H1 (cell line): ENCODE results near the gene NAA60. TPM values are rescaled to one million over a fixed set of nuclear protein-coding genes. Genes with fewer than 3 reads are reported as not detected.

Experiments used
- CTCF ChIA-PET: fragments of 300-600 bp; sonication (Branson Sonifier 250); formaldehyde crosslinking; loops from one replicate; lab custom pipeline; 2021; ENCODE audit not compliant: partially characterized antibody; lab: Charles Lee
- POLR2A ChIA-PET: fragments of 300-600 bp; sonication (Branson Sonifier 250); formaldehyde crosslinking; loops from one replicate; lab custom pipeline; 2021; ENCODE audit warnings: inconsistent platforms; ENCODE audit not compliant: partially characterized antibody; lab: Charles Lee
- DNase-seq, 2 experiments: peaks; one replicate each; pipeline versions ENCODE4 v3.0.0 to v3.0.0-alpha.2; 2010 to 2022; ENCODE audit warnings: low spot score in 2 of 2, low read depth in 1 of 2, mixed read lengths in 1 of 2
- FAIRE-seq: peaks from 2 replicates; lab custom pipeline; 2011; peaks lifted over from hg19 to GRCh38; lab: Jason Lieb, UNC
- H2AFZ ChIP-seq: 2 replicates; pipeline ENCODE4 v1.8.1; 2012; ENCODE audit warnings: low read length, inconsistent platforms
- H2AK5ac ChIP-seq: 2 replicates; pipeline ENCODE4 v1.6.1; 2013; ENCODE audit warnings: low read depth, low read length
- H2BK120ac ChIP-seq: replicated peaks from 2 replicates; pipeline ENCODE3; 2013; ENCODE audit warnings: low read depth, low read length, inconsistent platforms
- H2BK12ac ChIP-seq: 2 replicates; pipeline ENCODE4 v1.6.1; 2013; ENCODE audit warnings: low read depth, low read length
- H2BK15ac ChIP-seq: 2 replicates; pipeline ENCODE4 v1.6.1; 2013; ENCODE audit warnings: low read length
- H2BK20ac ChIP-seq: 2 replicates; pipeline ENCODE4 v1.6.1; 2013; ENCODE audit warnings: low read length
- H2BK5ac ChIP-seq: 2 replicates; pipeline ENCODE4 v1.6.1; 2013; ENCODE audit warnings: low read depth, low read length
- H3K14ac ChIP-seq: 2 replicates; pipeline ENCODE4 v1.6.1; 2013; ENCODE audit warnings: inconsistent platforms; ENCODE audit not compliant: insufficient read length
- H3K18ac ChIP-seq: 2 replicates; pipeline ENCODE4 v1.6.1; 2013; ENCODE audit warnings: low read length; ENCODE audit errors: extremely low read depth
- H3K23ac ChIP-seq: 2 replicates; pipeline ENCODE4 v1.6.1; 2013; ENCODE audit warnings: inconsistent platforms; ENCODE audit not compliant: insufficient read length
- H3K23me2 ChIP-seq: 2 replicates; pipeline ENCODE4 v1.6.1; 2013; ENCODE audit warnings: low read depth, low read length
- H3K27ac ChIP-seq: 2 replicates; pipeline ENCODE4 v1.6.1; 2011; ENCODE audit warnings: low read depth, low read length, inconsistent platforms
- H3K27me3 ChIP-seq, 4 experiments: replicated peaks in 1 of 4; 1 replicate in 1 of 4; 2 replicates in 3 of 4; pipeline versions ENCODE4 v1.6.1 to v1.8.1; 2011 to 2013; ENCODE audit warnings: low read length in 3 of 4, mild to moderate bottlenecking in 3 of 4, inconsistent platforms in 2 of 4, mixed read lengths in 2 of 4, moderate library complexity in 1 of 4; ENCODE audit not compliant: control insufficient read depth in 3 of 4, insufficient read depth in 3 of 4; ENCODE audit errors: extremely low read depth in 1 of 4
- H3K36me3 ChIP-seq, 4 experiments: 2 replicates each; pipeline versions ENCODE4 v1.6.1 to v1.8.1; 2011 to 2013; ENCODE audit warnings: mild to moderate bottlenecking in 4 of 4, low read length in 3 of 4, moderate library complexity in 2 of 4, control low read depth in 1 of 4, inconsistent platforms in 1 of 4; ENCODE audit not compliant: insufficient read depth in 4 of 4, control insufficient read depth in 2 of 4
- H3K4ac ChIP-seq: replicated peaks from 2 replicates; pipeline ENCODE3; 2013; ENCODE audit warnings: low read length, low read depth, mixed read lengths, inconsistent platforms; ENCODE audit not compliant: insufficient read length
- H3K4me1 ChIP-seq, 4 experiments: replicated peaks in 1 of 4; 1 replicate in 1 of 4; 2 replicates in 3 of 4; pipeline versions ENCODE4 v1.6.1 to v1.8.1; 2011 to 2013; ENCODE audit warnings: low read length in 3 of 4, inconsistent platforms in 2 of 4, mixed read lengths in 1 of 4; ENCODE audit not compliant: insufficient read depth in 4 of 4, control insufficient read depth in 3 of 4
- H3K4me2 ChIP-seq, 2 experiments: 2 replicates each; pipeline versions ENCODE4 v1.6.1 to v1.8.1; 2011 to 2013; ENCODE audit warnings: low read depth in 2 of 2, low read length in 2 of 2, control low read depth in 1 of 2, inconsistent platforms in 1 of 2, mild to moderate bottlenecking in 1 of 2; ENCODE audit not compliant: insufficient read depth in 1 of 2
- H3K4me3 ChIP-seq, 4 experiments: fragments of 200-600, 300-600 bp in 1 of 4; sonication (generic), shearing (Covaris generic), sonication (Bioruptor Twin) in 1 of 4; 2 replicates each; pipeline versions ENCODE4 v1.5.1 to v1.8.1; 2011 to 2016; ENCODE audit warnings: low read length in 4 of 4, low read depth in 3 of 4, control low read depth in 2 of 4, inconsistent platforms in 2 of 4, mild to moderate bottlenecking in 2 of 4, mixed read lengths in 1 of 4, moderate library complexity in 1 of 4; ENCODE audit not compliant: insufficient read depth in 2 of 4; ENCODE audit errors: extremely low read depth in 1 of 4
- H3K56ac ChIP-seq: replicated peaks from 2 replicates; pipeline ENCODE3; 2013; ENCODE audit warnings: low read depth, mild to moderate bottlenecking, mixed read lengths, low read length, inconsistent platforms; ENCODE audit not compliant: insufficient read length
- H3K79me1 ChIP-seq: 2 replicates; pipeline ENCODE4 v1.6.1; 2013; ENCODE audit warnings: low read depth, low read length, control low read depth
- H3K79me2 ChIP-seq, 2 experiments: 2 replicates each; pipeline versions ENCODE4 v1.6.1 to v1.8.1; 2012 to 2013; ENCODE audit warnings: low read length in 2 of 2, mild to moderate bottlenecking in 2 of 2, inconsistent platforms in 1 of 2; ENCODE audit not compliant: insufficient read depth in 2 of 2, control insufficient read depth in 1 of 2
- H3K9ac ChIP-seq, 4 experiments: replicated peaks in 1 of 4; 1 replicate in 1 of 4; 2 replicates in 3 of 4; pipeline versions ENCODE4 v1.6.1 to v1.8.1; 2011 to 2013; ENCODE audit warnings: low read depth in 3 of 4, low read length in 3 of 4, control low read depth in 2 of 4, mild to moderate bottlenecking in 2 of 4, moderate library complexity in 2 of 4, inconsistent platforms in 1 of 4; ENCODE audit errors: extremely low read depth in 1 of 4
- H3K9me3 ChIP-seq, 2 experiments: 2 replicates each; pipeline versions ENCODE4 v1.6.1 to v1.8.1; 2012 to 2013; ENCODE audit warnings: mild to moderate bottlenecking in 2 of 2, moderate library complexity in 2 of 2, control low read depth in 1 of 2, inconsistent platforms in 1 of 2, low read depth in 1 of 2, low read length in 1 of 2, mixed read lengths in 1 of 2; ENCODE audit not compliant: insufficient read depth in 2 of 2
- H4K20me1 ChIP-seq, 2 experiments: replicated peaks in 1 of 2; 2 replicates each; pipeline versions ENCODE3 to v1.8.1; 2011 to 2013; ENCODE audit warnings: inconsistent platforms in 2 of 2, low read length in 2 of 2, mild to moderate bottlenecking in 1 of 2; ENCODE audit not compliant: insufficient read depth in 2 of 2, control insufficient read depth in 1 of 2
- H4K5ac ChIP-seq: 2 replicates; pipeline ENCODE4 v1.6.1; 2013; ENCODE audit warnings: low read length, low read depth, mixed read lengths, inconsistent platforms; ENCODE audit not compliant: insufficient read length
- H4K8ac ChIP-seq: 2 replicates; pipeline ENCODE4 v1.8.0; 2013; ENCODE audit warnings: mild to moderate bottlenecking, moderate library complexity, low read length, inconsistent platforms; ENCODE audit not compliant: insufficient read depth; ENCODE audit errors: extremely low read depth
- H4K91ac ChIP-seq: replicated peaks from 2 replicates; pipeline ENCODE3; 2013; ENCODE audit warnings: low read length, mixed read lengths, inconsistent platforms; ENCODE audit not compliant: insufficient read length
- ATF2 ChIP-seq: IDR thresholded peaks from 2 replicates; pipeline ENCODE4 v1.6.1; 2012; ENCODE audit warnings: low read length, inconsistent platforms
- EZH2 ChIP-seq: fragments of 200-600 bp; sonication (generic); IDR thresholded peaks from 2 replicates; pipeline ENCODE4 v1.7.1; 2012; ENCODE audit warnings: low read depth, mild to moderate bottlenecking, moderate library complexity, low read length, inconsistent platforms; ENCODE audit not compliant: severe bottlenecking
- GTF2F1 ChIP-seq: IDR thresholded peaks from 2 replicates; pipeline ENCODE4 v1.6.1; 2012; ENCODE audit warnings: low read depth, low read length, improper control_type of control experiment, borderline replicate concordance
- KDM4A ChIP-seq: IDR thresholded peaks from one replicate; pipeline ENCODE4 v1.7.1; 2012; ENCODE audit warnings: low read depth, mild to moderate bottlenecking, moderate library complexity, low read length, inconsistent platforms; ENCODE audit not compliant: severe bottlenecking
- MAFK ChIP-seq: IDR thresholded peaks from 2 replicates; pipeline ENCODE4 v1.6.1; 2012; ENCODE audit warnings: low read depth, mild to moderate bottlenecking, improper control_type of control experiment, low read length
- POU5F1 ChIP-seq: IDR thresholded peaks from 2 replicates; pipeline ENCODE4 v1.6.1; 2011; ENCODE audit warnings: low read depth, mild to moderate bottlenecking, low read length, moderate library complexity
- RNF2 ChIP-seq: fragments of 200-900, 300-1000 bp; sonication (generic); IDR thresholded peaks from 2 replicates; pipeline ENCODE4 v1.7.1; 2016; ENCODE audit warnings: borderline replicate concordance, low read depth, mild to moderate bottlenecking, antibody characterized with exemption, low read length; ENCODE audit not compliant: poor library complexity, severe bottlenecking; ENCODE audit errors: missing control alignments
- SP2 ChIP-seq: IDR thresholded peaks from 2 replicates; pipeline ENCODE4 v1.6.1; 2012; ENCODE audit warnings: mild to moderate bottlenecking, low read length, inconsistent platforms
- SUZ12 ChIP-seq: fragments of 200-600 bp; sonication (generic); IDR thresholded peaks from 2 replicates; pipeline ENCODE4 v1.6.1; 2012; ENCODE audit warnings: mild to moderate bottlenecking, inconsistent platforms, low read length, moderate library complexity, mixed read lengths
- TEAD4 ChIP-seq: IDR thresholded peaks from 2 replicates; pipeline ENCODE4 v1.6.1; 2012; ENCODE audit warnings: low read depth, low read length, inconsistent platforms, mixed read lengths
- YY1 ChIP-seq: IDR thresholded peaks from 2 replicates; pipeline ENCODE4 v1.6.1; 2011; ENCODE audit warnings: low read depth, mild to moderate bottlenecking, low read length
- WGBS, 2 experiments: shearing (Covaris generic) in 1 of 2; methylation state at CpG; one replicate each; pipeline versions ENCODE4 v1.1.6 to v1.1.7; 2013 to 2015; ENCODE audit warnings: low lambda C conversion rate in 2 of 2, mixed read lengths in 2 of 2, inconsistent platforms in 1 of 2, low coverage in 1 of 2, missing lambda C conversion rate in 1 of 2; ENCODE audit not compliant: insufficient replicate concordance in 2 of 2, insufficient coverage in 1 of 2, insufficient read length in 1 of 2; ENCODE audit errors: extremely low coverage in 1 of 2, missing lambda C conversion rate in 1 of 2; 5-methylcytosine and 5-hydroxymethylcytosine counted together
- polyA plus RNA-seq, 7 experiments: library from polyadenylated mRNA; depleted of rRNA in 3 of 7; stranded (reverse) in 5 of 7; unstranded in 2 of 7; fragments of >200 nt in 5 of 7; fragments of 200-250 nt in 2 of 7; gene quantifications; 1 replicate in 5 of 7; 2 replicates in 1 of 7; 4 replicates in 1 of 7; pipeline versions ENCODE4 v1.2.1 to v1.2.3, GENCODE V29; 2011 to 2013; ENCODE audit warnings: missing spikeins in 2 of 7, mixed read lengths in 2 of 7
- total RNA-seq: library from RNA; stranded (reverse); fragmentation: NEBNext Ultra II Directional; extraction: Animal tissue kit (Norgen Biotek cat#: 25700); gene quantifications from 2 replicates; pipeline ENCODE4 v1.2.1, GENCODE V29; 2021

The NAA60 gene
- total and polyA plus RNA-seq, 2 of the 8 experiments (the other 6 are each of a cell fraction or from before 2014, with no cell fraction given), result 34.1 to 47.6 TPM

- H3K9me3 ChIP-seq, result no peaks in the 10 kb centered on the region
- H2BK12ac ChIP-seq, result no peak overlapping the region
- ChIA-PET CTCF (no interaction called here), POLR2A (interaction anchor here (0.6 to 1.0 kb wide), 5 partner anchors 9 to 309 kb away, joined by 3 to 5 read pairs (median 4); no protein-coding TSS in a partner anchor)
- no peak overlapping the region for H3K56ac ChIP-seq
- FAIRE-seq (no peak), DNase-seq (no peak)
- H2BK15ac ChIP-seq, result no peak overlapping the region
- no peak overlapping the region for H4K91ac ChIP-seq
- no peak overlapping the region for H4K8ac ChIP-seq
- no peak overlapping the region for H3K4ac ChIP-seq
- WGBS, 2 experiments, result 37% methylated on average over 10 of the region's 10 CpGs; no CpG with 5 or more reads in 1 of the 2 experiments
- H4K5ac ChIP-seq, result no peak overlapping the region
- H3K4me3 ChIP-seq, result peak overlapping the region; percentile 85 to 97 (median 88)
- H3K14ac ChIP-seq, result no peak overlapping the region
- no peaks in the 10 kb centered on the region for H3K36me3 ChIP-seq
- no peak overlapping the region for H2BK120ac ChIP-seq
- peaks cover 8 to 13% of the 10 kb centered on the region in 2 experiments for H4K20me1 ChIP-seq
- no peaks in the 10 kb centered on the region for H3K27me3 ChIP-seq
- H3K9ac ChIP-seq, result peak overlapping the region; percentile 45 to 92 (median 86); a peak in 6 of 7 replicates
- H3K4me2 ChIP-seq, result peak overlapping the region; percentile 72 to 85
- peak overlapping the region; percentile 14; the same call in 1 of the 2 replicates for H3K18ac ChIP-seq
- H3K79me1 ChIP-seq, result peaks cover 4% of the 10 kb centered on the region; the same call in 1 of the 2 replicates
- no peak overlapping the region for H2AFZ ChIP-seq
- peak overlapping the region; percentile 95; the same call in 1 of the 2 replicates for H2BK5ac ChIP-seq
- H3K27ac ChIP-seq, result peak overlapping the region; percentile 65
- no peak overlapping the region for H2AK5ac ChIP-seq
- H3K4me1 ChIP-seq, result peaks cover 6 to 25% (median 17%) of the 10 kb centered on the region in 4 experiments; a peak in 6 of 7 replicates
- peaks cover 12 to 56% of the 10 kb centered on the region in 2 experiments for H3K79me2 ChIP-seq
- no peak overlapping the region for H3K23ac ChIP-seq
- no peak overlapping the region for H2BK20ac ChIP-seq
- H3K23me2 ChIP-seq, result peaks cover 8% of the 10 kb centered on the region; the same call in 1 of the 2 replicates
- TF ChIP-seq EZH2 (no peak), KDM4A (no peak), MAFK (no peak), POU5F1 (no peak), GTF2F1 (no peak), ATF2 (no peak), SP2 (no peak), TEAD4 (no peak), YY1 (no peak), RNF2 (no peak), SUZ12 (no peak)
Measured at GRCh38 chr16:3458852-3459361, 15.4 kb downstream of the NAA60 start.
